Prostate gland (tissue), 2 donors: Measurements from ENCODE around the gene CDKN2A.

ENCODE experiments used
- CTCF ChIP-seq, 4 experiments: fragments of 200-600 bp in 2 of 4; fragments of 450-650 bp in 2 of 4; sonication (generic) in 2 of 4; IDR thresholded peaks; 1 replicate in 3 of 4; 2 replicates in 1 of 4; pipeline ENCODE4 v1.5.1; 2016 to 2019; ENCODE audit warnings: antibody characterized with exemption in 4 of 4, mild to moderate bottlenecking in 2 of 4, moderate library complexity in 2 of 4
- POLR2A ChIP-seq: fragments of 450-650 bp; IDR thresholded peaks from one replicate; pipeline ENCODE4 v1.6.1; 2016; ENCODE audit warnings: antibody characterized with exemption, mild to moderate bottlenecking

- TF ChIP-seq CTCF (IDR thresholded peaks at IDR 0.05), result no peak
- TF ChIP-seq POLR2A, result no peak
These were observed 8.1 kb downstream of the CDKN2A start for GRCh38 chr9:21985964-21986667.
